ENCODE measurements around the gene KRTAP20-2.

The KRTAP20-2 gene

GRCh38 chr21:30634906-30635305, at the start of gene KRTAP20-2:
KRTAP20-2 (plus strand) TSS chr21:30635206; CDS start chr21:30635264, 58 bp downstream.
- DNase-seq (ENCODE audit: low read depth in 3 of 3) = no peak

- DNase-seq (ENCODE audit: low read depth in 3 of 3) = no peak
These were observed 44.7 kb upstream of the KRTAP20-2 start, which contains the start of gene KRTAP22-2 for GRCh38 chr21:30590297-30590696. KRTAP22-2 (minus strand) TSS chr21:30590397.

GRCh38 chr21:30592140-30592539, 42.9 kb upstream of the KRTAP20-2 start, which contains the start of gene KRTAP6-3:
KRTAP6-3 (plus strand) TSS chr21:30592440; CDS start chr21:30592446, 6 bp downstream.
- no peak for DNase-seq (ENCODE audit: low read depth in 3 of 3)

GRCh38 chr21:30598802-30599201, 36.2 kb upstream of the KRTAP20-2 start, which contains the start of gene KRTAP6-2:
KRTAP6-2 (minus strand) TSS chr21:30598902; CDS start chr21:30598874, 28 bp downstream.
- no peak for DNase-seq (ENCODE audit: low read depth in 3 of 3)

GRCh38 chr21:30600787-30601186, 34.2 kb upstream of the KRTAP20-2 start, which contains the start of gene KRTAP22-1:
KRTAP22-1 (plus strand) TSS chr21:30601087.
- DNase-seq (ENCODE audit: low read depth in 3 of 3) = no peak

GRCh38 chr21:30605968-30606367, 29.0 kb upstream of the KRTAP20-2 start:
- DNase-seq (ENCODE audit: low read depth in 3 of 3) = no peak

GRCh38 chr21:30612132-30612531, 22.9 kb upstream of the KRTAP20-2 start:
- no peak for DNase-seq (ENCODE audit: low read depth in 3 of 3)

GRCh38 chr21:30613836-30614235, 21.2 kb upstream of the KRTAP20-2 start, which contains the start of gene KRTAP6-1:
KRTAP6-1 (minus strand) TSS chr21:30613930; CDS start chr21:30613904, 26 bp downstream.
- DNase-seq (ENCODE audit: low read depth in 3 of 3) = no peak

- no peak for DNase-seq (ENCODE audit: low read depth in 3 of 3)
These were observed 19.8 kb upstream of the KRTAP20-2 start for GRCh38 chr21:30615199-30615598.

- no peak for DNase-seq (ENCODE audit: low read depth in 3 of 3)
These were observed 18.9 kb upstream of the KRTAP20-2 start, which contains the start of gene KRTAP20-1 for GRCh38 chr21:30616125-30616524. KRTAP20-1 (plus strand) TSS chr21:30616425; CDS start chr21:30616455, 30 bp downstream.

GRCh38 chr21:30620080-30620479, 14.9 kb upstream of the KRTAP20-2 start:
- DNase-seq (ENCODE audit: low read depth in 3 of 3) = no peak

- no peak for DNase-seq (ENCODE audit: low read depth in 3 of 3)
These were observed 14.5 kb upstream of the KRTAP20-2 start, which contains the start of gene KRTAP20-4 for GRCh38 chr21:30620522-30620921. KRTAP20-4 (plus strand) TSS chr21:30620627.

GRCh38 chr21:30623362-30623761, 11.6 kb upstream of the KRTAP20-2 start:
- DNase-seq (ENCODE audit: low read depth in 3 of 3) = no peak

- no peak for DNase-seq (ENCODE audit: low read depth in 3 of 3)
These were observed 9.4 kb upstream of the KRTAP20-2 start for GRCh38 chr21:30625449-30626165.

- no peak for DNase-seq (ENCODE audit: low read depth in 3 of 3)
These were observed 6.9 kb upstream of the KRTAP20-2 start for GRCh38 chr21:30628109-30628508.

- no peak for DNase-seq (ENCODE audit: low read depth in 3 of 3)
These were observed 5.8 kb upstream of the KRTAP20-2 start for GRCh38 chr21:30629200-30629599.

GRCh38 chr21:30638686-30639085, 3.7 kb downstream of the KRTAP20-2 start:
- no peak for DNase-seq (ENCODE audit: low read depth in 3 of 3)

GRCh38 chr21:30642564-30642963, 7.6 kb downstream of the KRTAP20-2 start, which contains the start of gene KRTAP20-3:
KRTAP20-3 (plus strand) TSS chr21:30642864.
- DNase-seq (ENCODE audit: low read depth in 3 of 3) = no peak

GRCh38 chr21:30646904-30647414, 12.0 kb downstream of the KRTAP20-2 start:
- no peak for DNase-seq (ENCODE audit: low read depth in 3 of 3)

- DNase-seq (ENCODE audit: low read depth in 3 of 3) = no peak
These were observed 17.9 kb downstream of the KRTAP20-2 start for GRCh38 chr21:30652891-30653290.

- no peak for DNase-seq (ENCODE audit: low read depth in 3 of 3)
These were observed 33.8 kb downstream of the KRTAP20-2 start for GRCh38 chr21:30668776-30669175.

GRCh38 chr21:30672985-30673650, 38.1 kb downstream of the KRTAP20-2 start:
- DNase-seq (ENCODE audit: low read depth in 3 of 3) = no peak
